ENCODE data around the gene RHEBL1. TPM values are rescaled to one million over a fixed set of nuclear protein-coding genes. Genes with fewer than 3 reads are reported as not detected.
A peak's percentile ranks its signal among the peaks of the same experiment; 100 is the strongest.

RHEBL1 gene
- total and polyA plus RNA-seq, 10 donors: 2.0 to 6.7 (median 3.1) TPM

DNA sequence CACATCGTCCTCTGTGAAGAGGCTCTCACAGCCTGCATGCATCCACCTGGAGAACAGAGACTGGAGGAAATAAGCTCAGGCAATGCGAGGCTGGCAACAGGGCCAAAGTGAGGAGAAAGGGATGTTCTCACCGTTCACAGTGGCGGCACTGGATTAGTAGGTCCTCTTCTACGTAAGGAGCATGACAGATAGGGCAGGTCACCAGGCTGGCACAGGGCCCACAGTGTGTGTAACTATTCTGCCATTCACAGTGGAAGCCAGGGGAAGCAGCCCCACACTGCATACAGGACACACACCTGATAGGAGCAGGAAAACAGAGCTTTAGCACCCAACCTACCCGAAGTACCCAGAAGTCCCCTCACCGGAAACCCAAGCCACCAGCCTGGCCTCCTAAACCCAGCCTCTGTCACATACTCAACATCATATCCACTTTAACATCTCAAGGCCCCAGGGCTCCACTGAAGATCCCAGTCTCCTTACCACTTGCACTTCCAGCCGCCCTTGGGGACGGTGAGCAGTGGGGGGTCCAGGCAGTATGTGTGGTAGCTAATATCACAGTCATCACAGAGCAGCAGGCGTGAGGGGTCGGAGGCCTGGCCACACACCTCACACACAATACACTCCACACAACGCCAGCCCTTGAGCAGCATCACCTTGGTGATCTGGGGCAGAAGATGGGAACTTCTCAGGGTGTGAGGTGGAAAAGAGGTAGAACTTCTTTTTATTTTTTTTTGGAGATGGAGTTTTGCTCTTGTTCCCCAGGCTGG lies 23.5 kb downstream of the RHEBL1 start:
- H3K27ac ChIP-seq: no peak overlapping the region
- no peak overlapping the region for H3K4me3 ChIP-seq
- peaks cover 21 to 100% (median 99%) of the 10 kb centered on the region in 6 donors for H3K36me3 ChIP-seq
- no peak for DNase-seq
- TF ChIP-seq, protein P1, sequence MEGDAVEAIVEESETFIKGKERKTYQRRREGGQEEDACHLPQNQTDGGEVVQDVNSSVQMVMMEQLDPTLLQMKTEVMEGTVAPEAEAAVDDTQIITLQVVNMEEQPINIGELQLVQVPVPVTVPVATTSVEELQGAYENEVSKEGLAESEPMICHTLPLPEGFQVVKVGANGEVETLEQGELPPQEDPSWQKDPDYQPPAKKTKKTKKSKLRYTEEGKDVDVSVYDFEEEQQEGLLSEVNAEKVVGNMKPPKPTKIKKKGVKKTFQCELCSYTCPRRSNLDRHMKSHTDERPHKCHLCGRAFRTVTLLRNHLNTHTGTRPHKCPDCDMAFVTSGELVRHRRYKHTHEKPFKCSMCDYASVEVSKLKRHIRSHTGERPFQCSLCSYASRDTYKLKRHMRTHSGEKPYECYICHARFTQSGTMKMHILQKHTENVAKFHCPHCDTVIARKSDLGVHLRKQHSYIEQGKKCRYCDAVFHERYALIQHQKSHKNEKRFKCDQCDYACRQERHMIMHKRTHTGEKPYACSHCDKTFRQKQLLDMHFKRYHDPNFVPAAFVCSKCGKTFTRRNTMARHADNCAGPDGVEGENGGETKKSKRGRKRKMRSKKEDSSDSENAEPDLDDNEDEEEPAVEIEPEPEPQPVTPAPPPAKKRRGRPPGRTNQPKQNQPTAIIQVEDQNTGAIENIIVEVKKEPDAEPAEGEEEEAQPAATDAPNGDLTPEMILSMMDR (IDR thresholded peaks at IDR 0.05 in 8 of 11, conservative IDR thresholded peaks at IDR 0.05 in 3 of 11): no peak
- TF ChIP-seq POLR2AphosphoS5 (IDR thresholded peaks at IDR 0.05) (no peak), POLR2A (IDR thresholded peaks at IDR 0.05) (no peak)
- 94 to 99% (median 97%) methylated on average over 11 to 12 of the region's 12 CpGs for WGBS, 5 donors
- H3K27me3 ChIP-seq (replicated peaks in 1 of 7): no peaks in the 10 kb centered on the region
- H3K9me3 ChIP-seq: no peaks in the 10 kb centered on the region
- H3K4me1 ChIP-seq: peaks cover 0 to 10% (median 0%) of the 10 kb centered on the region in 6 donors
- intact Hi-C loops (cut with DNase I; ENCODE audit: low total_unique reads): no loop called here

DNA sequence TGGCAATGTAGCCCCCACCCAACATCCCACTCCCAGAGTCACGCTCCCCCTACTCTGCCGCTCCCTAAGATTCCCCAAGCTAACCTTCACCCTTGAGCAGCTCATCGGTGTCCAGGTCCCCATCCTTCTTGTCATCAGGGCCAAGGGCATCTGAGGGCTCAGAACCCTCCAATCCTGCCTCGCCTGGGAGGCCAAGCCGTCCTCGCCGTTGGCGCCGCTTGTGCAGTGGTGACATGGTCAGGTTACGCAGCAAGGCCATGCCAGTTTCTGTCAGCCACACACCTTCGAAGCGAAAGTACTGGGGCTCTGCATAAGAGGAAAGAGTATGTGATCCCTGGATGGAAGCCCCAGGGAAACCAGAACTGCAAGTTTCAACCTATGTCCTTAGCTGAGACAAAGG lies 25.1 kb downstream of the RHEBL1 start:
- peaks cover 0 to 10% (median 0%) of the 10 kb centered on the region in 6 donors for H3K4me1 ChIP-seq
- H3K36me3 ChIP-seq: peaks cover 21 to 100% (median 99%) of the 10 kb centered on the region in 6 donors
- TF ChIP-seq, protein P1 (IDR thresholded peaks at IDR 0.05 in 8 of 11, conservative IDR thresholded peaks at IDR 0.05 in 3 of 11): no peak
- TF ChIP-seq POLR2A (IDR thresholded peaks at IDR 0.05) (no peak), POLR2AphosphoS5 (IDR thresholded peaks at IDR 0.05) (peak in 2 of 3 donors; percentile 45 to 68)
- DNase-seq: no peak
- WGBS, 5 donors: 97 to 99% (median 97%) methylated on average over 11 to 12 of the region's 12 CpGs
- H3K4me3 ChIP-seq: no peak overlapping the region
- intact Hi-C loops (cut with DNase I; ENCODE audit: low total_unique reads): no loop called here
- no peaks in the 10 kb centered on the region for H3K9me3 ChIP-seq
- no peaks in the 10 kb centered on the region for H3K27me3 ChIP-seq (replicated peaks in 1 of 7)
- H3K27ac ChIP-seq: peak overlapping the region in 1 of 8 donors; percentile 4

DNA sequence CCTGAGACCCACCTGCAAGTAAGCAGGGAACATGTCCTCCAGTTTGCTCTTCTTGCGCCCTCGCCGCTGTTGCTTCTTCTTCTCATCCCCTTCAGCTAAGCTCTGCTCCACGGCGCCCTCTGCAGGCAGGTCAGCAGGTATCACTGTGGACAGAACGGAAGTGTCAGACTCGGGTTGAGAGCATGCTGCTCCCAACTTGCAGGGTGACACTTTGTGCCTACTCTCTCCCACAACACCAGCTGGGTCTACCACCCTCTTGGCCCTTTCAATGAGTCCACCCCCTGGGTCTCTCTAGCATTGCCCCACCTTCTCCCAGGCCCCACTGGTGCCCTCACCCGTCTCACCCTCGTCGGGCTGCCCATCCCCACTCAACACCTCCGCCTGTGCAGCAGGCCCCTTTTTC lies 25.9 kb downstream of the RHEBL1 start:
- H3K4me1 ChIP-seq: peaks cover 0 to 10% (median 0%) of the 10 kb centered on the region in 6 donors
- peak; percentile 34 to 54 (median 40) for TF ChIP-seq POLR2AphosphoS5 (IDR thresholded peaks at IDR 0.05)
- TF ChIP-seq, protein P1 (IDR thresholded peaks at IDR 0.05 in 8 of 11, conservative IDR thresholded peaks at IDR 0.05 in 3 of 11): peak; percentile 30 to 82 (median 60)
- TF ChIP-seq POLR2A (IDR thresholded peaks at IDR 0.05): no peak
- peak; percentile 93 for DNase-seq
- intact Hi-C loops (cut with DNase I; ENCODE audit: low total_unique reads): no loop called here
- peaks cover 16 to 100% (median 99%) of the 10 kb centered on the region in 6 donors for H3K36me3 ChIP-seq
- H3K4me3 ChIP-seq: no peak overlapping the region
- peak overlapping the region in 2 of 8 donors; percentile 9 to 36 for H3K27ac ChIP-seq
- H3K9me3 ChIP-seq: no peaks in the 10 kb centered on the region
- no peaks in the 10 kb centered on the region for H3K27me3 ChIP-seq (replicated peaks in 1 of 7)
- 51 to 63% (median 59%) methylated on average over 11 of the region's 11 CpGs for WGBS, 5 donors

DNA sequence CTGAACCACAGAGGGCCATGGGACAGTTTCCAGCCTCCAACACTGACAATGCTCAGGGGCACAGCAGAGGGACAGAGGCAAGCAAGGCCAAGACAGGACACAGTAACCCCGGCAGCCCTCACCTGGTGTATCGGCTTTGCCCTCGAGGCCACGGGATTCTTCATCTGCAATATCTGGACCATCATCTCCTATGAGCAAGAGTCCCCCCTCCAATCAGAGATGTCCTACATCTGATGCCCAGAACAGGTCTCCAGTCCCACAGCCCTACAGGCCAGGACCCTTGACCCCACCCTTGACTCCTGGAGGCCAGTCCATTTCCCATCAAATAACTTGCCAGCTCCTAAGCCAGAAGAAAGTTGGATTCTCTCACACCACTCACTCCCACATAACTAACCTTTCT lies 26.5 kb downstream of the RHEBL1 start:
- H3K9me3 ChIP-seq: no peaks in the 10 kb centered on the region
- DNase-seq: no peak

More for the DNA sequence above, 26.5 kb downstream of the RHEBL1 start:
- TF ChIP-seq, protein P1 (IDR thresholded peaks at IDR 0.05 in 8 of 11, conservative IDR thresholded peaks at IDR 0.05 in 3 of 11): no peak
- no peaks in the 10 kb centered on the region for H3K27me3 ChIP-seq (replicated peaks in 1 of 7)
- no peak overlapping the region for H3K27ac ChIP-seq
- no peak overlapping the region for H3K4me3 ChIP-seq
- 91 to 97% (median 96%) methylated on average over 4 of the region's 4 CpGs for WGBS, 5 donors
- peaks cover 0 to 10% (median 0%) of the 10 kb centered on the region in 6 donors for H3K4me1 ChIP-seq
- peaks cover 16 to 100% (median 99%) of the 10 kb centered on the region in 6 donors for H3K36me3 ChIP-seq
- intact Hi-C loops (cut with DNase I; ENCODE audit: low total_unique reads): no loop called here
